Hair follicular keratinocyte (primary cell): ENCODE measurements around the gene HSH2D. TPM values are rescaled to one million over a fixed set of nuclear protein-coding genes. Genes with fewer than 3 reads are reported as not detected.

Source experiments
- total RNA-seq: library from RNA; depleted of rRNA; stranded (reverse); fragments of >200 nt; gene quantifications from 2 replicates; pipeline ENCODE4 v1.2.3, GENCODE V29; 2015

The HSH2D gene, protein sequence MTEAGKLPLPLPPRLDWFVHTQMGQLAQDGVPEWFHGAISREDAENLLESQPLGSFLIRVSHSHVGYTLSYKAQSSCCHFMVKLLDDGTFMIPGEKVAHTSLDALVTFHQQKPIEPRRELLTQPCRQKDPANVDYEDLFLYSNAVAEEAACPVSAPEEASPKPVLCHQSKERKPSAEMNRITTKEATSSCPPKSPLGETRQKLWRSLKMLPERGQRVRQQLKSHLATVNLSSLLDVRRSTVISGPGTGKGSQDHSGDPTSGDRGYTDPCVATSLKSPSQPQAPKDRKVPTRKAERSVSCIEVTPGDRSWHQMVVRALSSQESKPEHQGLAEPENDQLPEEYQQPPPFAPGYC
- 0.04 TPM in 1 of 2 replicates, not detected in the other for total RNA-seq

DNA sequence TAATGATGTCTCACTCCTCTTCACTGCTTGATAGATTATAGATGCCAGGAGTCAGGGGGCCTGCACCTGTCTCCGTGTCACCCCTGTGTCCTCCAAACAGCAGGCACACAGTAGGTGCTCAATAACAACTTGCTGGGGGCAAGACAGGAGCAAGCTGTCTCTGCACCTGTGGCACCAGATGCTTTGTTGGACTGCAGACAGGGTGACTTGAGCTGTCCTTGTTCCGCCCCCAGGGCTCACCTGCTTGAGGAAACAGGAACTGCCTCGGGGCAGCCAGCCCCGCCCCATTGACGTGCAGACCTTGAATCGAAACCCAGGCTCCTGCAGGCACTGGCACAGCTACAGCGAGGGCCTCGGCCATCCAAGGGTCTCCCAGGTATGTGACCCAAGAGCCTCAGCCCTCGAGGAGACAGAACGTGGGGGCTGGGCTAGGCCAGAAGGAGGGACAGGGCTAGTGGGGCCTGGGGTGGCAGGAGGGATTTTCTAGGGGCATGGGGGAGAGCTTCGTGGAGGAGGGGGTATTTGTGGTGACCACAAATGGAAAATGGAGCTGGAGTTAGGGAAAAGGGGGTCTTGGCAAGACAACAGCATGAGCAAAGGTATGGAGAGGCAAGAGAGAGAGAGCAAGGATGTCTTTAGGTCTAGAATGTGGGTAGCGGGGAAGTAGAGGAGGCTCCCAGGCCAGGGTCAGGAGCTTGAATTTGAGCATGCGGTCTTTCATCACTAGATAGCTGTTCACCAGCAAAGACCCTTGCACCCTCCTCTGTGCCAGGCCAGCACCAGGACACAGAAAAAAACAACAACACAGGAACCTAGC lies at the start of gene HSH2D:
Gene HSH2D (plus strand): TSS at position 287 of the 817 bp plus-strand sequence. CDS start 5,066 bp downstream, outside the sequence.

DNA sequence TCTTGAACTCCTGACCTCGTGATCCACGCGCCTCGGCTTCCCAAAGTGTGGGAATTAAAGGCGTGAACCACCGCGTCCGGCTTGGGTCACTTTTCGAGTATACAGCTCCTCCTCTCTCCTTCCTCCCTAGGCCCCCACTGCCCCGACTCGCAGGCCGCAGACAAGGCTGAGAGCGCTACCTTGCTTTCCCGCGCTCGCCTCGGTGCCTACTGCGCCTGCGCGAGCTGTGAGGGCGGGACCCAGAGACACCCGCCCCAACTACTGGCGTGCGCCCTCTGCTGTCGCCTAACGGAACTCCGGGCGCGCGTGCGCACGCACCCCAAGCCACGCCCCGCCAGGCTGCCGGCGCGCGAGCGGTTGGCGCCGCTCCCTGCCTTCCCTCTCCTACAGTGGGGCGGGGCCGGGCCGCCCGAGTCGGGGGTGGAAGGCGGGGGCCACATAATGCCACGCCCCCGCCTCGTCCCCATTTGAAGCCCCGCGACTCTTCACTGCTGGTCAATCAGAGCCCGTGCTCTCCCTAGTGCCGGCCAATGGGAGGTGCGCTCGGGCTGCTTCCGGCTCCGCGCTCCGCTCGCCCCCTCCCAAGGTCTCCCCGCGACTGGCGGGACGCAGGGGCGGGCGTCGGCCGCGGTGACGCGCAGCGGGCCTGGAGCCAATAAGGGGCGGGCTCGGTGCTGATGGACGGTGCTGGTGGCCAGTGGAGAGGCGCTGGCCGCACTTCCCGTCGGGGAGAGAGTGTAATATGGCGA lies 32.2 kb upstream of the HSH2D start, which contains the start of gene RAB8A:
Gene RAB8A (plus strand): TSS at position 730 of the 749 bp plus-strand sequence. CDS start 13 bp downstream, at position 743.

DNA sequence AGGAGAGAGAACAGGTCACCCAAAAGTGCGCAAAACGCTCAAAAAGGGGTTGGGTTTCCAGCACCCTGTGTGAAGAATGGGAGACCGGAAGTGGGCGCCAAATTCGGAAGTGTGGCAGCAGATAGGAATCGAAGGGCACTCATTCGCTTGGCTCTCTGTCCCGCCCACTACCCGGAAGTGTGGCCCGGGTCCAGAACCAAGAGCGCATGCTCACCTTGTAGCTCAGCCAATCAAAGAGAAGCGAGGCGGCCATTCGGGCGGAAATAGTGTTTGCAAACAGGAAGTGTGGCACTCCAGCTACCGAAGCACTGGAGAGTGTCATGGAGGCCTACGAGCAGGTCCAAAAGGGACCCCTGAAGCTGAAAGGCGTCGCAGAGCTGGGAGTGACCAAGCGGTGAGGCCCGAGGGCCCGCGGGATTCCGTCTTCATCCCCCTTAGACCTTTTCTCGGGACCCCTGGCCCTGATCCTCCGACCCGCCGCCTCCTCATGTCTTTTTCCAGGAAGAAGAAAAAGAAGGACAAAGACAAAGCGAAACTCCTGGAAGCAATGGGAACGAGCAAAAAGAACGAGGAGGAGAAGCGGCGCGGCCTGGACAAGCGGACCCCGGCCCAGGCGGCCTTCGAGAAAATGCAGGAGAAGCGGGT lies 41.8 kb downstream of the HSH2D start, which contains the start of gene FAM32A:
Gene FAM32A (plus strand): TSS at position 288 of the 645 bp plus-strand sequence. CDS start 33 bp downstream, at position 321.

DNA sequence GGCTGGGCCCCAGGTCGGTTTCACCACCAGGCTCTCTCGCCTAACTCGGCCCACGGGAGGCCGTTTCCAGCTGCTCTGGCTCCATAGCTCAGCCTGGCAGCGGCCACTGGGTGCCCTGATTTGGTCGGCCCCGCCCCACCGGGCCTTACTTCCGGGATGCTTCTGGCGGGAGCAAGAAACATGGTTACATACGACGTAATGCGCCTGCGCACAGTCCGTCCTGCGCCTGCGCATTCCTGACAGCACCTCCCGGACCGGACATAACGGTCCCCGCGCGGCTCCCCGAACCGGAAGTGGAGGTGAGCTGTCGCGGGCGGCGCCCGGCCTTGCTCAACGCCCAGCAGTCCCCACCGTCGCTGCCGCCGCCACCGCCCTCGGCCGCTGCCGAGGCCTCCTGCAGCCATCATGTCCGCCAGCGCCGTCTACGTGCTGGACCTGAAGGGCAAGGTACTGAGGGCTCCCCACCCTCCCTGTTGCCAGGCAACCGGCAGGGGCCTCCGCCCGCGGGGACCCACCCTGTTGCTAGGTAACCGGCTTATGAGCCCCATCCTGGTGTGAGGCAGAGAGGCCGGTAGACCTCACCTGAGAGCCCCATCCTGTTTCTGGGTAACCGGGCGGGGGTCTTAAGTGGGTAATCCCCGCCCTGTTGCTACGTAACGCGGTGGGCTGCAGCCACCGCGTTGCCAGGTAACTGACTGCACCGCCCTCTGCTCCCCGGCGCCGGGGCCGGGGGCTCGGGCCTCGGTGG lies 54.3 kb downstream of the HSH2D start, which contains the start of gene AP1M1:
Gene AP1M1 (plus strand): TSS at position 290 of the 748 bp plus-strand sequence. CDS start 116 bp downstream, at position 406.

Other genes starting within 250 kb of the HSH2D start
- gene CYP4F2, start 245.6 kb upstream of the HSH2D start, total RNA-seq: 0.04 and 0.23 TPM in 2 replicates
- 1.7 and 3.7 TPM in 2 replicates for gene CYP4F11, start 209.2 kb upstream of the HSH2D start, total RNA-seq
- gene OR10H4, start 194.7 kb upstream of the HSH2D start, total RNA-seq: not detected in 2 replicates
- 706 and 728 TPM in 2 replicates for gene TPM4, start 67.2 kb upstream of the HSH2D start, total RNA-seq
- gene RAB8A, start 31.8 kb upstream of the HSH2D start, total RNA-seq: 44.4 and 74.9 TPM in 2 replicates
- gene CIB3, start 29.8 kb downstream of the HSH2D start, total RNA-seq: not detected in 2 replicates
- gene FAM32A, start 41.7 kb downstream of the HSH2D start, total RNA-seq: 77.2 and 93.5 TPM in 2 replicates
- gene AP1M1, start 54.2 kb downstream of the HSH2D start, total RNA-seq: 71.9 and 94.1 TPM in 2 replicates
- 0.31 TPM in 1 of 2 replicates, not detected in the other for gene KLF2, start 181.1 kb downstream of the HSH2D start, total RNA-seq